Activated naive CD4-positive, alpha-beta T cell treated with anti-CD3 and anti-CD28 coated beads, Interleukin-2, amount 10 ng/mL, durations not matched to agents 5 hours and 36 hours (primary cell): ENCODE data around the gene KRT8. TPM values are rescaled to one million over a fixed set of nuclear protein-coding genes. Genes with fewer than 3 reads are reported as not detected.

ENCODE experiments used
- total RNA-seq, 2 experiments: library from RNA; stranded (reverse); gene quantifications; one replicate each; pipeline ENCODE4 v1.2.3, GENCODE V29; 2021

KRT8 gene
- not detected for total RNA-seq

DNA sequence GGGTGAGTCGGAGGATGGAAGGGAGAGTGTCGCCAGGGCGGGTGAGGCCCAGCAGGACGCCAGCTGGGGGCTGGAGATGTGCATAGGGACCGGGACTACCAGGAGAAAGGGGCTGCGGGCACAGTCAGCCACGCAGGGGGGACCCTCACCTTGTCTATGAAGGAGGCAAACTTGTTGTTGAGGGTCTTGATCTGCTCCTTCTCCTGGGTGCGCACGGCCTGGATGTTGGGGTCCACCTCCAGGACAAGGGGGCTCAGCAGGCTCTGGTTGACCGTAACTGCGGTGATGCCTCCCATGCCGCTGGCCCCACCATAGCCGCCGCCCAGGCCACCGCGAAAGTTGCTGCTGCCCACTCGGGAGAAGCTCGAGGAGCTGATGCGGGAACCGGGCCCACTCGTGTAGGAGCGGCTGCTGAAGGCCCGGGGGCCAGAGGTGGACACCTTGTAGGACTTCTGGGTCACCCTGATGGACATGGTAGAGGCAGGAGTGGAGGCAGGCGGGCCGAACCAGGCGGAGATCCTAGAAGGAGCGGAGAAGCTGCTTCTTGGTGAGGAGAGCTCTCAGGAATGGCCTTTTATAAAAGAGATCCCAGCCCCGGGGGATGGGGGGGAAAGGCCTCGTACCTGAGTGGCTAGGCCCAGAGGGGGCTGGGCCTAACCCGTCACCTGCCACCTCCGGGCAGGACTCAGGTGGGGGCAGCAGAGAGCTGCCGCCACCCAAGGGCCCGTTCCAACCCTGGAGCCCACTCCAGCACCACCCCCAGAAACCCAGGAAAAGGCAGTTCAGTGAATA lies at the start of gene KRT8:
KRT8 (minus strand) TSS at position 568 of the 792 bp plus-strand sequence; CDS start at position 473, 95 bp downstream.

DNA sequence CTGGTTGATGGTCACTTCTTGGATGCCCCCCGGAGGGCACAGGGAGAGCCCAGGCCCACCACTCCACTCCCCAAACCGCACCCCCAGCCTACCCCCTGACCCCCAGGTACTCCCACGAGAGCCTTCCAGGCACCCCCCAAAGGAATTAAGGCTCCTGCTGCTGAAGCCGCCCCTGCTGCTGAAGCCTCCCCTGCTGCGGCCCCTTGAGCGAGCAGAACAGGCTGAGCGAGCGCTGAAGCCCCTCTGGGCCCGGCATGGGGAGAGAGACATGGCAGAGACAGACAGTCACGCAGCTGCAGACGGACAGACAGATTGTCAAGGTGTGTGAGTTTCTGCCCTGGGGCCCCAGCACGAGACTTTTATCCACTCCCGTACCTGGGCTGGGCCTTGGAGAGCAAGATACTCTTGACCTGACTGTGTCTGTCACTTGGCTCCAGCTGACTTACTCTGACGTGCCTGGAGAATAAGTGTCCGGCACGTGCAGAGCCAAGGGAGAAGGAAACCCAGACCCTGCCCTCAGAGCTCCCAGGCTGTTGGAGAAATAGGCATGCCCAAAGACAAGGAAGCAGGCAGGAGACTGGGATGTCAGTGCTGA lies 56.1 kb downstream of the KRT8 start, which contains the start of gene KRT78:
KRT78 (minus strand) TSS at position 334 of the 595 bp plus-strand sequence; CDS start at position 270, 64 bp downstream.

Other genes starting within 250 kb of the KRT8 start
- gene KRT1, start 224.7 kb downstream of the KRT8 start, total RNA-seq: not detected
- not detected for gene KRT77, start 201.6 kb downstream of the KRT8 start, total RNA-seq
- not detected for gene KRT76, start 127.7 kb downstream of the KRT8 start, total RNA-seq
- gene KRT3, start 109.0 kb downstream of the KRT8 start, total RNA-seq: not detected
- not detected for gene KRT4, start 91.0 kb downstream of the KRT8 start, total RNA-seq
- gene KRT79, start 70.8 kb downstream of the KRT8 start, total RNA-seq: not detected
- gene KRT78, start 56.1 kb downstream of the KRT8 start, total RNA-seq: not detected
- gene KRT18, start 44.0 kb upstream of the KRT8 start, total RNA-seq: 1 to 10 TPM; 1.6 to 2.0 TPM
- gene EIF4B, start 101.4 kb upstream of the KRT8 start, total RNA-seq: 100 to 1,000 TPM; 551 to 607 TPM
- gene TNS2, start 145.0 kb upstream of the KRT8 start, total RNA-seq: 1 to 10 TPM; 1.6 to 1.9 TPM
- gene SPRYD3, start 174.3 kb upstream of the KRT8 start, total RNA-seq: 10 to 100 TPM; 24.3 to 25.5 TPM
- under 1 TPM in 1 of 2 experiments, not detected in 1; 0.55 TPM for gene IGFBP6, start 192.6 kb upstream of the KRT8 start, total RNA-seq
- under 1 TPM; 0.73 to 0.84 TPM for gene SOAT2, start 198.4 kb upstream of the KRT8 start, total RNA-seq